Neural cell (in vitro differentiated cells): Measurements from ENCODE around the gene CACNA1F. TPM values are rescaled to one million over a fixed set of nuclear protein-coding genes. Genes with fewer than 3 reads are reported as not detected.
A peak's percentile ranks its signal among the peaks of the same experiment; 100 is the strongest.

Source experiments
- H2AFZ ChIP-seq: fragments of 200-600, 300-800 bp; sonication (generic), shearing (Covaris generic); 2 replicates; pipeline ENCODE4 v1.6.0; 2014; ENCODE audit warnings: low read depth, mild to moderate bottlenecking, antibody characterized with exemption, low read length, moderate library complexity
- H3F3A ChIP-seq: fragments of 200-600 bp; shearing (Covaris generic); 2 replicates; pipeline ENCODE4 v1.6.1; 2016; ENCODE audit warnings: mild to moderate bottlenecking, moderate library complexity, mixed read lengths, antibody characterized with exemption, low read length; ENCODE audit not compliant: insufficient read depth, poor library complexity, severe bottlenecking
- H3K27ac ChIP-seq: fragments of 200-600, 300-800 bp; sonication (generic), shearing (Covaris generic); 2 replicates; pipeline ENCODE4 v1.5.1; 2014; ENCODE audit warnings: mild to moderate bottlenecking, low read length, moderate library complexity
- H3K27me3 ChIP-seq: fragments of 300-800, 200-600 bp; sonication (generic), shearing (Covaris generic); 2 replicates; pipeline ENCODE4 v1.6.0; 2014; ENCODE audit warnings: mild to moderate bottlenecking, low read depth, low read length, moderate library complexity; ENCODE audit not compliant: insufficient read depth
- H3K36me3 ChIP-seq: fragments of 300-800, 200-600 bp; sonication (generic), shearing (Covaris generic); 2 replicates; pipeline ENCODE4 v1.5.1; 2014; ENCODE audit warnings: mild to moderate bottlenecking, antibody characterized with exemption, low read length, moderate library complexity; ENCODE audit not compliant: insufficient read depth
- H3K4me2 ChIP-seq: fragments of 300-800, 200-600 bp; sonication (generic), shearing (Covaris generic); 2 replicates; pipeline ENCODE4 v1.6.0; 2014; ENCODE audit warnings: mild to moderate bottlenecking, low read length
- H3K4me3 ChIP-seq: fragments of 300-800, 200-600 bp; sonication (generic), shearing (Covaris generic); 2 replicates; pipeline ENCODE4 v1.5.1; 2014; ENCODE audit warnings: mild to moderate bottlenecking, low read length, moderate library complexity
- H3K79me2 ChIP-seq: fragments of 200-600 bp; shearing (Covaris generic); replicated peaks from 2 replicates; pipeline ENCODE4 v1.6.0; 2014; ENCODE audit warnings: mild to moderate bottlenecking, low read length, moderate library complexity; ENCODE audit not compliant: insufficient read depth
- H3K9ac ChIP-seq: fragments of 300-800, 200-600 bp; sonication (generic), shearing (Covaris generic); 2 replicates; pipeline ENCODE4 v1.6.1; 2016; ENCODE audit warnings: mild to moderate bottlenecking, low read length, mixed read lengths
- H3K9me2 ChIP-seq: fragments of 200-600 bp; shearing (Covaris generic); 2 replicates; pipeline ENCODE4 v1.6.1; 2016; ENCODE audit warnings: mild to moderate bottlenecking, low read length, mixed read lengths; ENCODE audit not compliant: insufficient read depth
- H3K9me3 ChIP-seq: fragments of 200-600, 300-800 bp; sonication (generic), shearing (Covaris generic); 2 replicates; pipeline ENCODE4 v1.6.1; 2016; ENCODE audit warnings: mild to moderate bottlenecking, mixed run types, low read length, moderate library complexity, mixed read lengths
- H4K20me1 ChIP-seq: fragments of 200-600 bp; shearing (Covaris generic); 2 replicates; pipeline ENCODE4 v1.6.1; 2016; ENCODE audit warnings: mild to moderate bottlenecking, mixed run types; ENCODE audit not compliant: insufficient read depth
- CTCF ChIP-seq: fragments of 450-650 bp; IDR thresholded peaks from 2 replicates; pipeline ENCODE4 v1.5.1; 2014; ENCODE audit warnings: antibody characterized with exemption, mild to moderate bottlenecking, moderate library complexity; ENCODE audit not compliant: poor library complexity, severe bottlenecking
- EP300 ChIP-seq: fragments of 450-650 bp; conservative IDR thresholded peaks from 2 replicates; pipeline ENCODE4 v1.6.1; 2014; ENCODE audit warnings: antibody characterized with exemption, mild to moderate bottlenecking, moderate library complexity; ENCODE audit not compliant: poor library complexity, severe bottlenecking
- EZH2 ChIP-seq: fragments of 200-600, 300-800 bp; shearing (Covaris generic), sonication (generic); IDR thresholded peaks from 2 replicates; pipeline ENCODE4 v1.6.1; 2014; ENCODE audit warnings: antibody characterized with exemption, low read length, borderline replicate concordance, mild to moderate bottlenecking; ENCODE audit not compliant: insufficient read depth, poor library complexity, severe bottlenecking
- MXI1 ChIP-seq: fragments of 450-650 bp; conservative IDR thresholded peaks from 2 replicates; pipeline ENCODE4 v1.6.1; 2014; ENCODE audit warnings: antibody characterized with exemption, mild to moderate bottlenecking; ENCODE audit not compliant: poor library complexity, severe bottlenecking
- POLR2AphosphoS5 ChIP-seq: IDR thresholded peaks from 2 replicates; pipeline ENCODE4 v1.6.1; 2012
- RAD21 ChIP-seq: fragments of 450-650 bp; conservative IDR thresholded peaks from 2 replicates; pipeline ENCODE4 v1.6.1; 2014; ENCODE audit warnings: antibody characterized with exemption, mild to moderate bottlenecking, moderate library complexity
- REST ChIP-seq: IDR thresholded peaks from 2 replicates; pipeline ENCODE4 v1.6.1; 2012; ENCODE audit warnings: borderline replicate concordance
- SMC3 ChIP-seq: fragments of 450-650 bp; conservative IDR thresholded peaks from 2 replicates; pipeline ENCODE4 v1.6.1; 2014; ENCODE audit warnings: antibody characterized with exemption, mild to moderate bottlenecking, moderate library complexity; ENCODE audit not compliant: poor library complexity
- TAF1 ChIP-seq: IDR thresholded peaks from 2 replicates; pipeline ENCODE4 v1.6.1; 2012; ENCODE audit warnings: low read depth
- polyA plus RNA-seq: library from polyadenylated mRNA; depleted of rRNA; stranded (reverse); fragments of >200 nt; gene quantifications from 2 replicates; pipeline ENCODE4 v1.2.3, GENCODE V29; 2014

The CACNA1F gene
- polyA plus RNA-seq, 1 donor from 2014 or later = not detected

- Histone ChIP-seq H3K9ac (no peak overlapping the region), H3K4me3 (peak overlapping the region; percentile 56)
These were observed 60.8 kb downstream of the CACNA1F start for GRCh38 chrX:49172280-49172780.

GRCh38 chrX:49171752-49172279 is 61.3 kb downstream of the CACNA1F start, which contains the start of gene PLP2:
TSS of gene PLP2 (plus strand) at chrX:49171898. CDS start at chrX:49172001, 103 bp downstream.
- Histone ChIP-seq H3K27me3 (peaks cover 22% of the 10 kb centered on the region), H3K4me2 (no peak within 1 kb of the TSS), H2AFZ (no peak within 1 kb of the TSS), H3K36me3 (no peaks in the 10 kb centered on the region), H3K9ac (no peak within 1 kb of the TSS), H3K9me3 (no peaks in the 10 kb centered on the region), H3K9me2 (no peaks in the 10 kb centered on the region), H3K27ac (no peak within 1 kb of the TSS), H3F3A (no peaks in the 10 kb centered on the region), H3K4me3 (peak within 1 kb of the TSS; percentile 56), H3K79me2 (no peaks in the 10 kb centered on the region), H4K20me1 (no peaks in the 10 kb centered on the region)
- TF ChIP-seq EP300 (no peak), SMC3 (no peak), REST (no peak), EZH2 (no peak)

More at GRCh38 chrX:49172280-49172780, 60.8 kb downstream of the CACNA1F start:
- Histone ChIP-seq H3K27me3 (peaks cover 22% of the 10 kb centered on the region), H3K4me2 (no peak overlapping the region), H3K9me3 (no peaks in the 10 kb centered on the region), H3F3A (no peaks in the 10 kb centered on the region), H2AFZ (no peak overlapping the region), H3K9me2 (no peaks in the 10 kb centered on the region), H4K20me1 (no peaks in the 10 kb centered on the region), H3K36me3 (no peaks in the 10 kb centered on the region), H3K27ac (no peak overlapping the region), H3K79me2 (no peaks in the 10 kb centered on the region)
- TF ChIP-seq RAD21 (no peak), EP300 (no peak), TAF1 (no peak), REST (no peak), EZH2 (no peak), MXI1 (no peak), POLR2AphosphoS5 (no peak), SMC3 (no peak), CTCF (no peak)
